ENCODE data around the gene AMN.

Gene AMN

GRCh38 chr14:102965282-102965681 is 42.8 kb downstream of the AMN start:
- DNase-seq (ENCODE audit: low read depth in 3 of 3, low spot score in 1 of 3), result no peak

GRCh38 chr14:102965971-102966655 is 43.6 kb downstream of the AMN start:
- DNase-seq (ENCODE audit: low read depth in 3 of 3, low spot score in 1 of 3), result no peak

GRCh38 chr14:102966681-102967505 is 44.4 kb downstream of the AMN start:
- DNase-seq (ENCODE audit: low read depth in 3 of 3, low spot score in 1 of 3), result no peak

- no peak for DNase-seq (ENCODE audit: low read depth in 3 of 3, low spot score in 1 of 3)
Observed at GRCh38 chr14:102967506-102967795, 45.0 kb downstream of the AMN start.

- no peak for DNase-seq (ENCODE audit: low read depth in 3 of 3, low spot score in 1 of 3)
Observed at GRCh38 chr14:102968306-102968705, 45.8 kb downstream of the AMN start.

- no peak for DNase-seq (ENCODE audit: low read depth in 3 of 3, low spot score in 1 of 3)
Observed at GRCh38 chr14:102969060-102969791, 46.8 kb downstream of the AMN start.

GRCh38 chr14:102969901-102970300 is 47.4 kb downstream of the AMN start:
- no peak for DNase-seq (ENCODE audit: low read depth in 3 of 3, low spot score in 1 of 3)

GRCh38 chr14:102970496-102970895 is 48.0 kb downstream of the AMN start:
- no peak for DNase-seq (ENCODE audit: low read depth in 3 of 3, low spot score in 1 of 3)

- DNase-seq (ENCODE audit: low read depth in 3 of 3, low spot score in 1 of 3), result no peak
Observed at GRCh38 chr14:102971314-102971713, 48.9 kb downstream of the AMN start.

GRCh38 chr14:102971836-102972606 is 49.6 kb downstream of the AMN start:
- no peak for DNase-seq (ENCODE audit: low read depth in 3 of 3, low spot score in 1 of 3)

- no peak for DNase-seq (ENCODE audit: low read depth in 3 of 3, low spot score in 1 of 3)
Observed at GRCh38 chr14:102973706-102974285, 51.3 kb downstream of the AMN start.

- no peak for DNase-seq (ENCODE audit: low read depth in 3 of 3, low spot score in 1 of 3)
Observed at GRCh38 chr14:102975662-102976061, 53.2 kb downstream of the AMN start.

- no peak for DNase-seq (ENCODE audit: low read depth in 3 of 3, low spot score in 1 of 3)
Observed at GRCh38 chr14:102977475-102977874, 55.0 kb downstream of the AMN start.

- DNase-seq (ENCODE audit: low read depth in 3 of 3, low spot score in 1 of 3), result no peak
Observed at GRCh38 chr14:102979406-102979805, 56.9 kb downstream of the AMN start.

- DNase-seq (ENCODE audit: low read depth in 3 of 3, low spot score in 1 of 3), result no peak
Observed at GRCh38 chr14:102980409-102980810, 57.9 kb downstream of the AMN start.

Measured in stimulated activated CD4-positive, alpha-beta T cell treated with anti-CD3 and anti-CD28 coated beads, TNF-alpha, amount 100 ng/mL, for 1 hour (primary cell).